GM12892 (cell line): Measurements from ENCODE around the gene PLVAP.

ENCODE experiments used
- DNase-seq: peaks from one replicate; pipeline ENCODE4 v3.0.0; 2011; ENCODE audit not compliant: insufficient read length
- FAIRE-seq: peaks from 2 replicates; lab custom pipeline; 2011; peaks lifted over from hg19 to GRCh38; lab: Jason Lieb, UNC
- POLR2A ChIP-seq: IDR thresholded peaks from 2 replicates; pipeline ENCODE4 v1.6.1; 2011; ENCODE audit warnings: low read depth, low read length, control low read depth
- POLR2AphosphoS5 ChIP-seq: IDR thresholded peaks from 2 replicates; pipeline ENCODE4 v1.6.1; 2011; ENCODE audit warnings: low read depth, low read length, control low read depth
- TAF1 ChIP-seq: IDR thresholded peaks from 2 replicates; pipeline ENCODE4 v1.6.1; 2011; ENCODE audit warnings: low read depth, mild to moderate bottlenecking, control low read depth, low read length, borderline replicate concordance

Gene PLVAP

GRCh38 chr19:17336872-17337674, 40.1 kb downstream of the PLVAP start, which contains the start of gene GTPBP3:
Gene GTPBP3 (plus strand): TSS chr19:17337553. CDS start chr19:17337612, 59 bp downstream.
- TF ChIP-seq POLR2A: peak; percentile 79
- TF ChIP-seq TAF1: 0 out of 2 replicates have a peak, but pooled peaks have one; percentile 65
- TF ChIP-seq POLR2AphosphoS5: peak; percentile 52; the same call in 1 of the 2 replicates
- DNase-seq (peak; percentile 96), FAIRE-seq (peak; percentile 100)

GRCh38 chr19:17335575-17335974, 41.6 kb downstream of the PLVAP start:
- FAIRE-seq (no peak), DNase-seq (no peak)
- no peak for TF ChIP-seq TAF1
- TF ChIP-seq POLR2A: no peak
- TF ChIP-seq POLR2AphosphoS5: no peak

GRCh38 chr19:17334414-17335409, 42.4 kb downstream of the PLVAP start, which contains the start of gene ANO8:
Gene ANO8 (minus strand): TSS chr19:17334855. CDS start chr19:17334670, 185 bp downstream.
- TF ChIP-seq TAF1 (0 out of 2 replicates have a peak, but pooled peaks have one; percentile 6), POLR2A (no peak)
- peak; percentile 97 for FAIRE-seq
- peak; percentile 92 for DNase-seq

GRCh38 chr19:17333611-17334413, 43.3 kb downstream of the PLVAP start:
- FAIRE-seq: peak; percentile 58
- DNase-seq: peak; percentile 74
- no peak for TF ChIP-seq POLR2A
- TF ChIP-seq TAF1: no peak
- no peak for TF ChIP-seq POLR2AphosphoS5

GRCh38 chr19:17332677-17333581, 44.2 kb downstream of the PLVAP start:
- no peak for FAIRE-seq
- TF ChIP-seq POLR2AphosphoS5 (no peak), POLR2A (no peak), TAF1 (no peak)
- DNase-seq: no peak

GRCh38 chr19:17332360-17332676, 44.8 kb downstream of the PLVAP start:
- DNase-seq (no peak), FAIRE-seq (no peak)
- TF ChIP-seq POLR2A: no peak
- no peak for TF ChIP-seq POLR2AphosphoS5

- DNase-seq (no peak), FAIRE-seq (no peak)
- no peak for TF ChIP-seq TAF1
- no peak for TF ChIP-seq POLR2AphosphoS5
- TF ChIP-seq POLR2A: no peak
Measured at GRCh38 chr19:17331045-17331558, 46.0 kb downstream of the PLVAP start.

- no peak for DNase-seq
Measured at GRCh38 chr19:17330262-17331044, 46.7 kb downstream of the PLVAP start.

More at GRCh38 chr19:17330262-17331044, 46.7 kb downstream of the PLVAP start:
- no peak for FAIRE-seq
- no peak for TF ChIP-seq POLR2A
- no peak for TF ChIP-seq POLR2AphosphoS5
- TF ChIP-seq TAF1: no peak
